CD4-positive, CD25-positive, alpha-beta regulatory T cell (primary cell): ENCODE measurements around the gene POMGNT2. TPM values are rescaled to one million over a fixed set of nuclear protein-coding genes. Genes with fewer than 3 reads are reported as not detected.
"Not testable (repeated sequence)": the region's sequence is repeated elsewhere in the genome, so short reads cannot be mapped to it uniquely, and the experiment has no call there.

Experiments used
- ATAC-seq, 2 donors: fragments of 150-1000 bp; cut with Tn5 transposase; one replicate each; pipeline ENCODE4 v1.10.0; 2021; ENCODE audit warnings: low read depth in 2 of 2, moderate number of reproducible peaks in 2 of 2, moderate library complexity in 1 of 2
- DNase-seq, 3 donors: peaks; one replicate each; pipeline versions ENCODE4 v3.0.0 to v3.0.0-alpha.2; 2012 to 2022; ENCODE audit warnings: mixed read lengths in 1 of 3
- H3K27ac ChIP-seq: one replicate; pipeline ENCODE4 v1.7.0; 2013; ENCODE audit warnings: mild to moderate bottlenecking, low read length; ENCODE audit not compliant: insufficient read depth, poor library complexity, severe bottlenecking
- H3K27me3 ChIP-seq: one replicate; pipeline ENCODE4 v1.7.0; 2013; ENCODE audit warnings: low read length; ENCODE audit not compliant: control insufficient read depth, insufficient read depth
- H3K36me3 ChIP-seq: one replicate; pipeline ENCODE4 v1.7.0; 2013; ENCODE audit warnings: mild to moderate bottlenecking, low read length, moderate library complexity; ENCODE audit not compliant: control insufficient read depth, insufficient read depth
- H3K4me1 ChIP-seq: 2 replicates; pipeline ENCODE4 v1.7.0; 2013; ENCODE audit warnings: mild to moderate bottlenecking, low read length; ENCODE audit not compliant: insufficient read depth, control insufficient read depth, poor library complexity, severe bottlenecking
- H3K4me3 ChIP-seq: one replicate; pipeline ENCODE4 v1.7.0; 2013; ENCODE audit warnings: low read depth, mild to moderate bottlenecking, low read length, moderate library complexity
- H3K9me3 ChIP-seq, 2 experiments: 1 replicate in 1 of 2; 2 replicates in 1 of 2; pipeline ENCODE4 v1.7.0; 2013; ENCODE audit warnings: low read length in 2 of 2, mild to moderate bottlenecking in 1 of 2, moderate library complexity in 1 of 2; ENCODE audit not compliant: control insufficient read depth in 2 of 2
- H3K27ac Mint-ChIP-seq, 3 donors: one replicate each; pipeline ENCODE4 v1.8.0; 2020 to 2022; ENCODE audit warnings: mild to moderate bottlenecking in 3 of 3, mixed read lengths in 3 of 3, moderate library complexity in 2 of 3
- H3K27me3 Mint-ChIP-seq: one replicate; pipeline ENCODE4 v1.8.0; 2022; ENCODE audit warnings: mild to moderate bottlenecking, mixed read lengths
- H3K36me3 Mint-ChIP-seq: one replicate; pipeline ENCODE4 v1.8.0; 2020; ENCODE audit warnings: mixed read lengths
- H3K4me1 Mint-ChIP-seq, 4 donors: one replicate each; pipeline ENCODE4 v1.8.0; 2020 to 2022; ENCODE audit warnings: mixed read lengths in 4 of 4, mild to moderate bottlenecking in 1 of 4
- H3K4me3 Mint-ChIP-seq, 4 donors: one replicate each; pipeline ENCODE4 v1.8.0; 2020 to 2022; ENCODE audit warnings: mild to moderate bottlenecking in 4 of 4, mixed read lengths in 4 of 4, moderate library complexity in 3 of 4
- H3K9me3 Mint-ChIP-seq, 7 donors: one replicate each; pipeline ENCODE4 v1.8.0; 2020 to 2022; ENCODE audit warnings: mixed read lengths in 7 of 7, mild to moderate bottlenecking in 3 of 7, moderate library complexity in 2 of 7
- polyA plus RNA-seq, 4 donors: library from polyadenylated mRNA; unstranded; fragments of 300-500 nt; fragmentation: Illumina TruSeq; gene quantifications; one replicate each; pipeline ENCODE4 v1.2.3, GENCODE V29; 2021
- total RNA-seq: library from RNA; stranded (reverse); gene quantifications from one replicate; pipeline ENCODE4 v1.2.3, GENCODE V29; 2022

Gene POMGNT2
- total and polyA plus RNA-seq, 5 donors from 2014 or later, result 1.7 to 6.3 (median 2.9) TPM

DNA sequence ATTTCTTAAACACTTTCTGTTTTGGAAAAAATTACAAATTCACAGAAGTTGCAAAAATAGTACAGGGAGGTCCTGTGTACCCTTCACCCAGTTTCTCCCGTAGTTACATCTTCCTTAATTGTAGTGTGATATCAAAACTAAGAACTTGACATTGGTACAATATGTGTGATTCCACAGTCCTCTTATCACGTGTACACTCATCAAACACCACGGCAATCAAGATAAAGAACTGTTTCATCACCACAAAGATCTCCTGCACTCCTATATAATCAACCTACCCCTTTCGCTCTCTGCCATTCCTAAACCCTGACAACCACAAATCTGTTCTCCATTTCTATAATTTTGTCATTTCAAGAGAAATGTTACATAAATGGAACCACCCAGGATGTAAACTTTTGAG lies 31.4 kb downstream of the POMGNT2 start:
- Mint-ChIP-seq H3K27ac (no peak overlapping the region), H3K36me3 (peaks cover 22% of the 10 kb centered on the region), H3K9me3 (peaks cover 0 to 3% (median 0%) of the 10 kb centered on the region in 7 donors), H3K27me3 (no peaks in the 10 kb centered on the region), H3K4me1 (no peaks in the 10 kb centered on the region), H3K4me3 (no peak overlapping the region)
- H3K36me3 ChIP-seq, result no peaks in the 10 kb centered on the region
- no peaks in the 10 kb centered on the region for H3K27me3 ChIP-seq
- no peak overlapping the region for H3K27ac ChIP-seq
- H3K4me1 ChIP-seq, result no peaks in the 10 kb centered on the region
- no peaks in the 10 kb centered on the region for H3K9me3 ChIP-seq
- DNase-seq, result no peak
- H3K4me3 ChIP-seq, result no peak overlapping the region
- no peak for ATAC-seq

DNA sequence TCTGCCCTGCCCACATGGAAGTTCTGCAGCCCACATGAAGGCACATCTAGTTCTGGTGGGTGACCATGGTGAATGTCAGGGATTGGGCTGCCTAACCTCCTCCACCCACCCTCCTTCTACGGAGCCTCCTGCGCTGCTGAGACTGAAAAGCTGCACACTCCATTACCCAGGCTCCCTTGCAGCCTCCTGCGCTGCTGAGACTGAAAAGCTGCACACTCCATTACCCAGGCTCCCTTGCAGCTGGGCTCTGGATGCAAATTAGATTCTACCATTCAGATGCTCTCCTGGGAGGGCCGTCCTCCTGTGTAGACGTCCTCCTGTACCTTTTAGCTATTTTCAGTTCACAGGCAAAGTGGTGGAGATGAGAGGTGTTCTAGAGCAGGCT lies 32.1 kb downstream of the POMGNT2 start:
- Histone ChIP-seq H3K9me3 (no peaks in the 10 kb centered on the region), H3K27me3 (no peaks in the 10 kb centered on the region), H3K4me3 (no peak overlapping the region), H3K36me3 (no peaks in the 10 kb centered on the region), H3K4me1 (no peaks in the 10 kb centered on the region), H3K27ac (no peak overlapping the region)
- DNase-seq (no peak), ATAC-seq (no peak)
- no peak overlapping the region for H3K27ac Mint-ChIP-seq
- H3K9me3 Mint-ChIP-seq, result peaks cover 0 to 1% (median 0%) of the 10 kb centered on the region in 7 donors
- H3K36me3 Mint-ChIP-seq, result peaks cover 20% of the 10 kb centered on the region
- H3K27me3 Mint-ChIP-seq, result no peaks in the 10 kb centered on the region
- H3K4me3 Mint-ChIP-seq, result no peak overlapping the region
- H3K4me1 Mint-ChIP-seq, result no peaks in the 10 kb centered on the region

DNA sequence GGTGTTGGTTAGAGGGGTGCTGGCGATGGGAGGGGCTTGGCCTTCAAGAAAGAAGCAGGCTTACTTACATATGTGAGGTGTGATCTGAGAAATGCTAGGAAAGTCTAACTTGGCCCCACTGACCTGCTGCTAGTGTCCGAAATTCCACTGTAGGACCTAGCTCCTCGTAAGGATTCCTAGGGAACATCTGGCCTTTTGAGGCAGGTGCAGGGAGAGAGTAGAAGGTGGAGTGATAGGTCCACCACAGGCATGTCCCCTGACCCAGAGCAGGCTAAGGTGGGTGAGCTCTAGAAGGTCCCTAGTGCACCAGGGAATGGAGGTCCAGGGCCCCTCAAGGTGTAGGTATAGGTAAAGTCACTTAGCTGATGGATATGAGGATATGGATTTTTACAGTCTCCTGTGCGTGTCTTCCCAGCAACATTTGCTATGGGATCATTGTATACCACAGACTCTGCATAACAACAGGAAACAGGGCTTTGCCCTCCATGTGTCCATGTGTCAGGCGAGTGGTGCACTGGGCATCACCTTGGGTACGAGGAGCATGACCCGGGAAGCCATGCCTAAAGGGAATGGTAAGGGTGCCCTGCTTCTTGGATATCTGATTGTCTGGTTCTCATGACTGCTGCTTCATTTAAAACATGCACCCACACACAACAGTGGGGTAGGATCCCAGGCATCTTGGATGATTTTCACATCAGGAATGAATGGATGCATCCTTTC lies 32.6 kb downstream of the POMGNT2 start:
- H3K9me3 ChIP-seq, result no peaks in the 10 kb centered on the region
- ATAC-seq (no peak), DNase-seq (no peak)
- no peak overlapping the region for H3K4me3 ChIP-seq
- H3K27ac Mint-ChIP-seq, result no peak overlapping the region
- H3K27ac ChIP-seq, result no peak overlapping the region
- H3K36me3 Mint-ChIP-seq, result peaks cover 15% of the 10 kb centered on the region
- no peaks in the 10 kb centered on the region for H3K4me1 Mint-ChIP-seq
- no peaks in the 10 kb centered on the region for H3K27me3 ChIP-seq
- no peak overlapping the region for H3K4me3 Mint-ChIP-seq
- H3K9me3 Mint-ChIP-seq, result peaks cover 0 to 1% (median 0%) of the 10 kb centered on the region in 7 donors
- no peaks in the 10 kb centered on the region for H3K4me1 ChIP-seq
- no peaks in the 10 kb centered on the region for H3K27me3 Mint-ChIP-seq
- no peaks in the 10 kb centered on the region for H3K36me3 ChIP-seq

DNA sequence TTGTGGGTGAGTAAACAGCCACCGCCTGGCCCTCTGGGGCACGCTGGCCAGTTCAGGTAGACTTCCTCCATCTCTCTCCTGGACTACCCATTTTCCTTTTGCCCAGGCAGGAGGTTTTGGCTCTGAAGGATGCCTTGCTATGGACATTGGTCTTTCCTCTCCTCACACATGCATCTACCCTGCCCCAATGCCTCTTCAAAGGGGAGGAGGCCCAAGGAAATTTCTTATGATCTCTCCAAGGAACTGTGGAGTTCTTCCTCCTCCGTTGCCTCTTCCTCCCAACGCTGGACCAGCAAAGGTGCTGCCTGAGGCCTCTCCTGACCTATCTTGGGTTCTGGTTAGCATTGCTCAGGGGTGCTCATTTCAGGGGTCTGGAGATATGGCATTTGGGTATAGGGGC lies 33.5 kb downstream of the POMGNT2 start:
- Mint-ChIP-seq H3K9me3 (peaks cover 0 to under 1% (median 0%) of the 10 kb centered on the region in 7 donors), H3K27ac (no peak overlapping the region), H3K36me3 (peaks cover 6% of the 10 kb centered on the region), H3K4me1 (no peaks in the 10 kb centered on the region), H3K4me3 (no peak overlapping the region), H3K27me3 (no peaks in the 10 kb centered on the region)
- Histone ChIP-seq H3K36me3 (no peaks in the 10 kb centered on the region), H3K27ac (no peak overlapping the region), H3K27me3 (no peaks in the 10 kb centered on the region), H3K4me3 (no peak overlapping the region), H3K4me1 (no peaks in the 10 kb centered on the region), H3K9me3 (no peaks in the 10 kb centered on the region)
- DNase-seq (no peak), ATAC-seq (no peak)

DNA sequence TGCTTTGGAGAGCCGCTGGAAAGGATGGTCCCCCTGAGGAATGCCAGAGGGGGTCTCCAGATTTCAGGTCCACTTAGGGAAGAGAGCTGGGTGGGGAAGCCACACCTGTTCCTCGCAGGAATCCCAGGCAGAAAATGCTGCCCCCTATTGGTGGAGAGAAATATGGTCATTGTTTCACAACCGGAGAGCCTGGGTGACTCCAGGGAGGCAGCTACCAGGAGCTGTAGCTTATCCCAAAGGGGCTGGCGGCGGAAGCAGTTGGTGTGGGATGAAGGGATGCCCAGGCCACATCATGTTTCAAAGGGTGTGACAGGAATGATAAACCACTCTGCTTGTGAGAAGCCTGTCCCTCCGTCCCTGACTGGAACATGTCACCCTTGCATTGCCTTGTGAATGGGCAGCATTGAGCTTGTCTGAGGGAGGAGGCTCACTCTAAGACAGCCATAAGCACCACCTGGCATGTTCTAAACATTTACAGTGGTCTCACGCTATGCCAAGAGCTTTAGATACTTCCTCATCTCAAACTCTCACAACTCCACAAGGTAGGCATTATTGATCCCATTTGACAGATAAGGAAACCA lies 34.5 kb downstream of the POMGNT2 start:
- H3K4me1 ChIP-seq, result no peaks in the 10 kb centered on the region
- no peak overlapping the region for H3K27ac Mint-ChIP-seq
- ATAC-seq (no peak), DNase-seq (peak in 2 of 3 donors; percentile 5 to 8)
- H3K9me3 Mint-ChIP-seq, result no peaks in the 10 kb centered on the region
- H3K4me3 Mint-ChIP-seq, result no peak overlapping the region
- H3K27me3 ChIP-seq, result no peaks in the 10 kb centered on the region
- no peak overlapping the region for H3K27ac ChIP-seq
- no peaks in the 10 kb centered on the region for H3K36me3 Mint-ChIP-seq
- no peaks in the 10 kb centered on the region for H3K9me3 ChIP-seq
- no peaks in the 10 kb centered on the region for H3K27me3 Mint-ChIP-seq
- no peak overlapping the region for H3K4me3 ChIP-seq
- H3K4me1 Mint-ChIP-seq, result no peaks in the 10 kb centered on the region
- no peaks in the 10 kb centered on the region for H3K36me3 ChIP-seq

DNA sequence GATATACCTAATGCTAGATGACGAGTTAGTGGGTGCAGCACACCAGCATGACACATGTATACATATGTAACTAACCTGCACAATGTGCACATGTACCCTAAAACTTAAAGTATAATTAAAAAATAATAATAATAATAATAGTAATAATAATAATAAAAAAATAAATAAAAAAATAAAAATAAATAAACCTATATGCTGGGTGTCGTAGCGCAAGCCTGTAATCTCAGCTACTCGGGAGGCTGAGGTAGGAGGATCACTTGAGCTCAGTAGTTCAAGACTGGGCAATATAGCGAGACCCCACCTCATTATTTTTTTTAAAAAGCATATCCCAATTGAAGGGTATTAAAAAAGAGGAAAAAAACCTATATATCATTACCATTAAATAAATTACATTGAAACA lies 35.2 kb downstream of the POMGNT2 start:
- not testable (repeated sequence) for H3K27me3 Mint-ChIP-seq, H3K27ac Mint-ChIP-seq, H3K4me1 Mint-ChIP-seq, H3K36me3 Mint-ChIP-seq, H3K4me3 Mint-ChIP-seq, H3K36me3 ChIP-seq, H3K9me3 Mint-ChIP-seq, H3K4me3 ChIP-seq, ATAC-seq, H3K9me3 ChIP-seq, DNase-seq, H3K27me3 ChIP-seq, H3K27ac ChIP-seq, H3K4me1 ChIP-seq

DNA sequence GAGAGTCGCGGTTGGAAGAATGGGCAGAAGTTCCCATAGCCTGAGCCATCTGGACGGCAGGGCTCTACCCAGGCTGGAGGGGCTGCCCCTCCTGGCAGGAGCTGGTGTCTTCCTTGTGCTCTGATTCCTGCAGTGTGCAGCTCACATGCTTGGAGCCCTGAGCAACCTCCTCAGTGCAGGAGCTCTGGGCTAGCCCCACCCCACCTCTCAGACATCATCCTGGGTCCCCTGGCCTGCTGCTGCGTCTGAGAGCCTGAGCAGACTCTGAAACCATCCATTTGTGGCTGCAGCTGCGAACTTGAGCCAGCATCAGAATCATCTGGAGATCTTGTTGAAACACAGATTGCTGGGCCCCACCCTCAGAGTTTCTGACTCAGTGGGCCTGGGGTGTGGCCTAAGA lies 42.8 kb downstream of the POMGNT2 start:
- ATAC-seq (no peak), DNase-seq (no peak)
- Histone ChIP-seq H3K4me1 (no peaks in the 10 kb centered on the region), H3K36me3 (no peaks in the 10 kb centered on the region), H3K27me3 (no peaks in the 10 kb centered on the region), H3K27ac (no peak overlapping the region), H3K4me3 (no peak overlapping the region), H3K9me3 (no peaks in the 10 kb centered on the region)
- H3K9me3 Mint-ChIP-seq, result peaks cover 0 to 3% (median 0%) of the 10 kb centered on the region in 7 donors
- H3K36me3 Mint-ChIP-seq, result no peaks in the 10 kb centered on the region
- H3K4me1 Mint-ChIP-seq, result peaks cover 0 to 10% (median 1%) of the 10 kb centered on the region in 4 donors
- H3K4me3 Mint-ChIP-seq, result no peak overlapping the region
- H3K27me3 Mint-ChIP-seq, result peaks cover 6% of the 10 kb centered on the region
- no peak overlapping the region for H3K27ac Mint-ChIP-seq

DNA sequence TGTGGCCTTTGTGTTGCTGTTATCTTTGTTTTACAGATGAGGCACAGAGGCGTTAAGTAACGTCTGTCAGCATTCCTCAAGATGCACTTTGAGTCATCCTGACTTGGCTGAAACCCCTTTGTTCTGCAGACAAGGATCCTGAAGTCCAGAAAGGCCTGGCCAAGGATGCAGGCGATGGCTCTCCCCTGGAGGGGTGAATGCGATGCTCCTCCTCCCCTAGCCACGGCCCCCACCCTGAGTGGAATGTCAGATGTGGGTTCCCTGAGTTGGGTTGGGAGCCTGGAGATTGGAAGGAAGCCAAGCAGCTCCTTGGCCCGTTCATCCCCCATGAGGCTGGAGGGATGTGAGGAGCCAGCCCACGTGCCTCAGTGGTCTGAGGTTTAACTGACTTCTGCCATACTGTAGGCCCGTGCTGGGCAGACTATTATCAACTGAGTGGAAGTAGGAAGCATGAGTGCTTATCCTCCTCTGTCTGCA lies 43.3 kb downstream of the POMGNT2 start:
- Mint-ChIP-seq H3K9me3 (peaks cover 0 to 3% (median 0%) of the 10 kb centered on the region in 7 donors), H3K4me3 (no peak overlapping the region), H3K27me3 (peaks cover 8% of the 10 kb centered on the region), H3K27ac (no peak overlapping the region), H3K36me3 (no peaks in the 10 kb centered on the region), H3K4me1 (peaks cover 0 to 10% (median 1%) of the 10 kb centered on the region in 4 donors)
- DNase-seq, result no peak
- H3K9me3 ChIP-seq, result no peaks in the 10 kb centered on the region
- H3K4me3 ChIP-seq, result no peak overlapping the region
- no peak for ATAC-seq
- H3K27me3 ChIP-seq, result no peaks in the 10 kb centered on the region
- no peaks in the 10 kb centered on the region for H3K36me3 ChIP-seq
- H3K4me1 ChIP-seq, result no peaks in the 10 kb centered on the region
- no peak overlapping the region for H3K27ac ChIP-seq
